IMR-90 (cell line): ENCODE data around the gene KAT6B.

ENCODE experiments used
- BHLHE40 ChIP-seq: fragments of 150-350 bp; IDR thresholded peaks from 2 replicates; pipeline ENCODE4 v1.6.1; 2016; ENCODE audit warnings: mild to moderate bottlenecking, low read depth, low read length
- CEBPB ChIP-seq: IDR thresholded peaks from 2 replicates; pipeline ENCODE4 v1.6.1; 2012; ENCODE audit warnings: low read depth, low read length, improper control_type of control experiment
- CHD1 ChIP-seq: IDR thresholded peaks from 2 replicates; pipeline ENCODE4 v1.6.1; 2012; ENCODE audit warnings: low read depth, low read length, improper control_type of control experiment
- CTCF ChIP-seq: conservative IDR thresholded peaks from 2 replicates; pipeline ENCODE4 v1.5.1; 2012; ENCODE audit warnings: mild to moderate bottlenecking, low read depth, low read length, improper control_type of control experiment
- ELK1 ChIP-seq: fragments of 150-350 bp; IDR thresholded peaks from 2 replicates; pipeline ENCODE4 v1.6.1; 2016; ENCODE audit warnings: low read depth, mild to moderate bottlenecking, low read length, moderate library complexity, borderline replicate concordance
- FOS ChIP-seq: fragments of 150-350 bp; IDR thresholded peaks from 2 replicates; pipeline ENCODE4 v1.6.1; 2016; ENCODE audit warnings: low read depth, low read length
- MAFK ChIP-seq: IDR thresholded peaks from 2 replicates; pipeline ENCODE4 v1.6.1; 2012; ENCODE audit warnings: low read depth, low read length, improper control_type of control experiment
- MAZ ChIP-seq: IDR thresholded peaks from 2 replicates; pipeline ENCODE4 v1.6.1; 2012; ENCODE audit warnings: low read depth, mild to moderate bottlenecking, low read length, improper control_type of control experiment, moderate library complexity, borderline replicate concordance
- MXI1 ChIP-seq: IDR thresholded peaks from 2 replicates; pipeline ENCODE4 v1.6.1; 2012; ENCODE audit warnings: low read depth, mild to moderate bottlenecking, low read length, moderate library complexity, borderline replicate concordance
- POLR2A ChIP-seq: IDR thresholded peaks from 2 replicates; pipeline ENCODE4 v1.6.1; 2012; ENCODE audit warnings: mild to moderate bottlenecking, low read depth, low read length
- RCOR1 ChIP-seq: IDR thresholded peaks from 2 replicates; pipeline ENCODE4 v1.6.1; 2012; ENCODE audit warnings: mild to moderate bottlenecking, low read length, improper control_type of control experiment; ENCODE audit not compliant: insufficient replicate concordance
- RFX5 ChIP-seq: IDR thresholded peaks from 2 replicates; pipeline ENCODE4 v1.8.0; 2012; ENCODE audit warnings: low read depth, mild to moderate bottlenecking, low read length, moderate library complexity
- USF2 ChIP-seq: fragments of 150-350 bp; IDR thresholded peaks from 2 replicates; pipeline ENCODE4 v1.6.1; 2017; ENCODE audit warnings: mild to moderate bottlenecking, antibody characterized with exemption, low read length, low read depth

DNA sequence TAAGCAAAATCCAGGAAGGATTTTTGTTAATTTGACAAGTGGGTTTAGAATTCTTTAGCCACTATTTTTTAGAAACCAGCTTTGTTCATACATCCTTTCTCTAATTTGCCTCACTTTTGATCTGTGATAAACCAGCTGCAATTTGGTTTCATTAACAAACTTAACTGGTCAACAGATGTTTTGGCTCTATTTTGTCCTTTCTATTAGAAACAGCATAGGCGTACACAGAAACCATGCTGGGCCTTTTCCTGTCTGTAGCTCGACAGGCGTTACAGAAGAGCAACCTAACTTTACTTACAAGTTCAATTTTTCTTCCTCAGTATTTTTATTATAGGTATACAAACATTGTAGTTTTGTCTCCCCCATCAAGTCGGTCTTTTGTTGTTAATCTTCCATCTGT lies 28.2 kb downstream of the KAT6B start:
- TF ChIP-seq CTCF = no peak
- TF ChIP-seq POLR2A = no peak
- no peak for TF ChIP-seq MAZ
- no peak for TF ChIP-seq MAFK
- TF ChIP-seq ELK1 = no peak
- TF ChIP-seq RFX5 = no peak
- TF ChIP-seq RCOR1 = no peak
- TF ChIP-seq USF2 = no peak
- TF ChIP-seq BHLHE40 = no peak
- no peak for TF ChIP-seq CEBPB
- no peak for TF ChIP-seq CHD1
- TF ChIP-seq MXI1 = no peak
- TF ChIP-seq FOS = no peak
